GM23338 (cell line): ENCODE data around the gene IFNLR1. TPM values are rescaled to one million over a fixed set of nuclear protein-coding genes. Genes with fewer than 3 reads are reported as not detected.

Experiments used
- ATAC-seq: fragments of 200-7000 bp; cut with Tn5 transposase; 3 replicates; pipeline ENCODE4 v1.9.1; 2020
- DNase-seq: peaks from one replicate; pipeline ENCODE4 v3.0.0-alpha.2; 2015; ENCODE audit warnings: low spot score
- H2AFZ ChIP-seq: fragments of 200-600 bp; sonication (generic); 2 replicates; pipeline ENCODE4 v1.8.0; 2016; ENCODE audit warnings: antibody characterized with exemption, mild to moderate bottlenecking, moderate library complexity
- H3F3A ChIP-seq: fragments of 200-600 bp; sonication (generic); replicated peaks from 2 replicates; pipeline ENCODE4 v1.8.0; 2017; ENCODE audit warnings: antibody characterized with exemption, mixed run types, low read depth
- H3K27ac ChIP-seq: fragments of 200-600 bp; sonication (generic); 2 replicates; pipeline ENCODE4 v1.6.1; 2016; ENCODE audit warnings: low read depth
- H3K27me3 ChIP-seq: fragments of 200-600 bp; sonication (generic); 2 replicates; pipeline ENCODE4 v1.8.0; 2016; ENCODE audit warnings: mild to moderate bottlenecking, mixed run types, moderate library complexity; ENCODE audit not compliant: insufficient read depth
- H3K36me3 ChIP-seq: fragments of 200-600 bp; sonication (generic); 2 replicates; pipeline ENCODE4 v1.8.0; 2016; ENCODE audit warnings: mild to moderate bottlenecking; ENCODE audit not compliant: insufficient read depth
- H3K4me1 ChIP-seq: fragments of 200-600 bp; sonication (generic); 2 replicates; pipeline ENCODE4 v1.8.0; 2016; ENCODE audit warnings: mild to moderate bottlenecking, moderate library complexity; ENCODE audit not compliant: insufficient read depth
- H3K4me2 ChIP-seq: fragments of 200-600 bp; sonication (generic); 2 replicates; pipeline ENCODE4 v1.7.1; 2017; ENCODE audit warnings: mixed run types
- H3K4me3 ChIP-seq: fragments of 200-600 bp; sonication (generic); 2 replicates; pipeline ENCODE4 v1.6.1; 2016; ENCODE audit warnings: mixed run types
- H3K79me2 ChIP-seq: fragments of 200-600 bp; sonication (generic); replicated peaks from 2 replicates; pipeline ENCODE4 v1.8.0; 2017; ENCODE audit warnings: mild to moderate bottlenecking; ENCODE audit not compliant: insufficient read depth
- H3K9me2 ChIP-seq: fragments of 200-600 bp; sonication (generic); 2 replicates; pipeline ENCODE4 v1.8.0; 2017; ENCODE audit not compliant: insufficient read depth
- H4K20me1 ChIP-seq: fragments of 200-600 bp; sonication (generic); replicated peaks from 2 replicates; pipeline ENCODE4 v1.8.0; 2017; ENCODE audit warnings: mild to moderate bottlenecking; ENCODE audit not compliant: insufficient read depth
- H3K27ac Mint-ChIP-seq: 2 replicates; pipeline ENCODE4 v1.8.0; 2020; ENCODE audit warnings: inconsistent platforms, mild to moderate bottlenecking, moderate library complexity, mixed read lengths
- H3K27me3 Mint-ChIP-seq: 3 replicates; pipeline ENCODE4 v1.8.0; 2022; ENCODE audit warnings: low read depth, mild to moderate bottlenecking, moderate library complexity, mixed read lengths, inconsistent platforms; ENCODE audit not compliant: insufficient read depth, poor library complexity
- H3K36me3 Mint-ChIP-seq: 3 replicates; pipeline ENCODE4 v1.8.0; 2021; ENCODE audit warnings: low read depth, mild to moderate bottlenecking, inconsistent platforms, moderate library complexity, mixed read lengths
- H3K4me1 Mint-ChIP-seq: 3 replicates; pipeline ENCODE4 v1.8.0; 2020; ENCODE audit warnings: mild to moderate bottlenecking, inconsistent platforms, mixed read lengths
- H3K4me3 Mint-ChIP-seq: 3 replicates; pipeline ENCODE4 v1.8.0; 2021; ENCODE audit warnings: moderate library complexity, mild to moderate bottlenecking, inconsistent platforms, mixed read lengths
- H3K9me3 Mint-ChIP-seq: 3 replicates; pipeline ENCODE4 v1.8.0; 2020; ENCODE audit warnings: moderate library complexity, mild to moderate bottlenecking, inconsistent platforms, mixed read lengths
- CREB1 ChIP-seq: fragments of 250-450 bp; sonication (Bioruptor Pico); IDR thresholded peaks from 2 replicates; pipeline ENCODE4 v1.5.0; 2020; ENCODE audit warnings: low read depth, mild to moderate bottlenecking, moderate library complexity
- CTCF ChIP-seq, 2 experiments: fragments of 200-600 bp in 1 of 2; sonication (generic) in 1 of 2; conservative IDR thresholded peaks; 2 replicates each; pipeline versions ENCODE4 v1.5.1 to v1.6.1; 2016 to 2017; ENCODE audit warnings: antibody characterized with exemption in 2 of 2, low read depth in 2 of 2, mild to moderate bottlenecking in 2 of 2, moderate library complexity in 1 of 2
- ETS1 ChIP-seq: IDR thresholded peaks from 2 replicates; pipeline ENCODE4 v1.6.1; 2016; ENCODE audit warnings: antibody characterized with exemption
- EZH2phosphoT487 ChIP-seq: fragments of 200-600 bp; sonication (generic); IDR thresholded peaks from one replicate; pipeline ENCODE4 v1.8.1; 2018; ENCODE audit warnings: antibody characterized with exemption; ENCODE audit not compliant: unreplicated experiment
- JUNB ChIP-seq: IDR thresholded peaks from one replicate; pipeline ENCODE4 v1.6.1; 2016; ENCODE audit warnings: antibody characterized with exemption; ENCODE audit not compliant: unreplicated experiment
- NANOG ChIP-seq: IDR thresholded peaks from 2 replicates; pipeline ENCODE4 v1.6.1; 2016; ENCODE audit warnings: antibody characterized with exemption, borderline replicate concordance
- POLR2AphosphoS5 ChIP-seq: IDR thresholded peaks from 2 replicates; pipeline ENCODE4 v1.6.1; 2016; ENCODE audit warnings: antibody characterized with exemption, low read depth
- STAT1 ChIP-seq: IDR thresholded peaks from one replicate; pipeline ENCODE4 v1.6.1; 2016; ENCODE audit warnings: antibody characterized with exemption; ENCODE audit not compliant: unreplicated experiment
- ZNF114 ChIP-seq: fragments of 250-450 bp; sonication (Bioruptor Pico); IDR thresholded peaks from 2 replicates; pipeline ENCODE4 v1.5.0; 2020; ENCODE audit warnings: mild to moderate bottlenecking, moderate library complexity
- ZNF331 ChIP-seq: fragments of 250-450 bp; sonication (Bioruptor Pico); IDR thresholded peaks from 2 replicates; pipeline ENCODE4 v1.5.0; 2020; ENCODE audit warnings: low read depth, mild to moderate bottlenecking, moderate library complexity
- ZNF462 ChIP-seq: fragments of 250-450 bp; sonication (Bioruptor Pico); IDR thresholded peaks from 2 replicates; pipeline ENCODE4 v1.5.0; 2020; ENCODE audit warnings: mild to moderate bottlenecking, moderate library complexity
- polyA plus RNA-seq: library from polyadenylated mRNA; unstranded; fragments of >200 nt; fragmentation: Nextera tagmentation; extraction: Ambion mirVana; gene quantifications from 2 replicates; pipeline ENCODE4 v1.2.1, GENCODE V29; 2016
- total RNA-seq: library from RNA; depleted of rRNA; stranded (reverse); fragments of >200 nt; shearing (Covaris generic); gene quantifications from 2 replicates; pipeline ENCODE4 v1.2.3, GENCODE V29; 2014

The IFNLR1 gene
- total and polyA plus RNA-seq, 2 experiments from 2014 or later, result 4.2 to 6.2 TPM

GRCh38 chr1:24222008-24222605, 35.0 kb upstream of the IFNLR1 start:
- H3K27ac Mint-ChIP-seq, result no peak overlapping the region
- Histone ChIP-seq H4K20me1 (no peaks in the 10 kb centered on the region), H3K4me3 (no peak overlapping the region), H3K79me2 (no peaks in the 10 kb centered on the region), H3F3A (no peaks in the 10 kb centered on the region), H3K4me1 (no peaks in the 10 kb centered on the region), H3K9me2 (no peaks in the 10 kb centered on the region), H3K27ac (no peak overlapping the region), H2AFZ (no peak overlapping the region), H3K4me2 (no peak overlapping the region), H3K27me3 (no peaks in the 10 kb centered on the region), H3K36me3 (no peaks in the 10 kb centered on the region)
- H3K36me3 Mint-ChIP-seq, result no peaks in the 10 kb centered on the region
- no peak for TF ChIP-seq EZH2phosphoT487
- no peak for TF ChIP-seq ZNF331 (CRISPR knock-in tag)
- TF ChIP-seq ETS1, result no peak
- ATAC-seq (no peak), DNase-seq (no peak)
- H3K4me1 Mint-ChIP-seq, result no peaks in the 10 kb centered on the region
- H3K4me3 Mint-ChIP-seq, result no peak overlapping the region
- H3K27me3 Mint-ChIP-seq, result peaks cover 10% of the 10 kb centered on the region
- H3K9me3 Mint-ChIP-seq, result no peaks in the 10 kb centered on the region

- TF ChIP-seq ZNF462 (CRISPR knock-in tag) (no peak), ZNF331 (CRISPR knock-in tag) (no peak), CTCF (conservative IDR thresholded peaks at IDR 0.05; ENCODE audit: low read depth in 2 of 2) (no peak), ZNF114 (CRISPR knock-in tag) (no peak), POLR2AphosphoS5 (no peak), STAT1 (no peak), JUNB (no peak), CREB1 (CRISPR knock-in tag) (no peak), NANOG (no peak), EZH2phosphoT487 (no peak)
Observed at GRCh38 chr1:24221246-24221645, 34.2 kb upstream of the IFNLR1 start.

More at GRCh38 chr1:24221246-24221645, 34.2 kb upstream of the IFNLR1 start:
- Histone ChIP-seq H3K79me2 (no peaks in the 10 kb centered on the region), H3K4me3 (no peak overlapping the region), H3K9me2 (no peaks in the 10 kb centered on the region), H3F3A (no peaks in the 10 kb centered on the region), H3K27ac (no peak overlapping the region), H4K20me1 (no peaks in the 10 kb centered on the region), H3K4me2 (no peak overlapping the region), H2AFZ (peak overlapping the region; percentile 23; the same call in 1 of the 2 replicates), H3K36me3 (no peaks in the 10 kb centered on the region), H3K4me1 (no peaks in the 10 kb centered on the region), H3K27me3 (no peaks in the 10 kb centered on the region)
- no peak overlapping the region for H3K4me3 Mint-ChIP-seq
- H3K4me1 Mint-ChIP-seq, result peaks cover 2% of the 10 kb centered on the region; the same call in 2 of the 3 replicates
- DNase-seq, result no peak
- no peak for ATAC-seq
- H3K27me3 Mint-ChIP-seq, result peaks cover 10% of the 10 kb centered on the region
- no peaks in the 10 kb centered on the region for H3K36me3 Mint-ChIP-seq
- no peaks in the 10 kb centered on the region for H3K9me3 Mint-ChIP-seq
- no peak overlapping the region for H3K27ac Mint-ChIP-seq
